Neural cell (in vitro differentiated cells): ENCODE results near the gene ERC2. TPM values are rescaled to one million over a fixed set of nuclear protein-coding genes. Genes with fewer than 3 reads are reported as not detected.

Experiments
- H2AFZ ChIP-seq: fragments of 200-600, 300-800 bp; sonication (generic), shearing (Covaris generic); 2 replicates; pipeline ENCODE4 v1.6.0; 2014; ENCODE audit warnings: low read depth, mild to moderate bottlenecking, antibody characterized with exemption, low read length, moderate library complexity
- H3F3A ChIP-seq: fragments of 200-600 bp; shearing (Covaris generic); 2 replicates; pipeline ENCODE4 v1.6.1; 2016; ENCODE audit warnings: mild to moderate bottlenecking, moderate library complexity, mixed read lengths, antibody characterized with exemption, low read length; ENCODE audit not compliant: insufficient read depth, poor library complexity, severe bottlenecking
- H3K27ac ChIP-seq: fragments of 200-600, 300-800 bp; sonication (generic), shearing (Covaris generic); 2 replicates; pipeline ENCODE4 v1.5.1; 2014; ENCODE audit warnings: mild to moderate bottlenecking, low read length, moderate library complexity
- H3K27me3 ChIP-seq: fragments of 300-800, 200-600 bp; sonication (generic), shearing (Covaris generic); 2 replicates; pipeline ENCODE4 v1.6.0; 2014; ENCODE audit warnings: mild to moderate bottlenecking, low read depth, low read length, moderate library complexity; ENCODE audit not compliant: insufficient read depth
- H3K36me3 ChIP-seq: fragments of 300-800, 200-600 bp; sonication (generic), shearing (Covaris generic); 2 replicates; pipeline ENCODE4 v1.5.1; 2014; ENCODE audit warnings: mild to moderate bottlenecking, antibody characterized with exemption, low read length, moderate library complexity; ENCODE audit not compliant: insufficient read depth
- H3K4me2 ChIP-seq: fragments of 300-800, 200-600 bp; sonication (generic), shearing (Covaris generic); 2 replicates; pipeline ENCODE4 v1.6.0; 2014; ENCODE audit warnings: mild to moderate bottlenecking, low read length
- H3K4me3 ChIP-seq: fragments of 300-800, 200-600 bp; sonication (generic), shearing (Covaris generic); 2 replicates; pipeline ENCODE4 v1.5.1; 2014; ENCODE audit warnings: mild to moderate bottlenecking, low read length, moderate library complexity
- H3K79me2 ChIP-seq: fragments of 200-600 bp; shearing (Covaris generic); replicated peaks from 2 replicates; pipeline ENCODE4 v1.6.0; 2014; ENCODE audit warnings: mild to moderate bottlenecking, low read length, moderate library complexity; ENCODE audit not compliant: insufficient read depth
- H3K9ac ChIP-seq: fragments of 300-800, 200-600 bp; sonication (generic), shearing (Covaris generic); 2 replicates; pipeline ENCODE4 v1.6.1; 2016; ENCODE audit warnings: mild to moderate bottlenecking, low read length, mixed read lengths
- H3K9me2 ChIP-seq: fragments of 200-600 bp; shearing (Covaris generic); 2 replicates; pipeline ENCODE4 v1.6.1; 2016; ENCODE audit warnings: mild to moderate bottlenecking, low read length, mixed read lengths; ENCODE audit not compliant: insufficient read depth
- H3K9me3 ChIP-seq: fragments of 200-600, 300-800 bp; sonication (generic), shearing (Covaris generic); 2 replicates; pipeline ENCODE4 v1.6.1; 2016; ENCODE audit warnings: mild to moderate bottlenecking, mixed run types, low read length, moderate library complexity, mixed read lengths
- H4K20me1 ChIP-seq: fragments of 200-600 bp; shearing (Covaris generic); 2 replicates; pipeline ENCODE4 v1.6.1; 2016; ENCODE audit warnings: mild to moderate bottlenecking, mixed run types; ENCODE audit not compliant: insufficient read depth
- CTCF ChIP-seq: fragments of 450-650 bp; IDR thresholded peaks from 2 replicates; pipeline ENCODE4 v1.5.1; 2014; ENCODE audit warnings: antibody characterized with exemption, mild to moderate bottlenecking, moderate library complexity; ENCODE audit not compliant: poor library complexity, severe bottlenecking
- EP300 ChIP-seq: fragments of 450-650 bp; conservative IDR thresholded peaks from 2 replicates; pipeline ENCODE4 v1.6.1; 2014; ENCODE audit warnings: antibody characterized with exemption, mild to moderate bottlenecking, moderate library complexity; ENCODE audit not compliant: poor library complexity, severe bottlenecking
- EZH2 ChIP-seq: fragments of 200-600, 300-800 bp; shearing (Covaris generic), sonication (generic); IDR thresholded peaks from 2 replicates; pipeline ENCODE4 v1.6.1; 2014; ENCODE audit warnings: antibody characterized with exemption, low read length, borderline replicate concordance, mild to moderate bottlenecking; ENCODE audit not compliant: insufficient read depth, poor library complexity, severe bottlenecking
- MXI1 ChIP-seq: fragments of 450-650 bp; conservative IDR thresholded peaks from 2 replicates; pipeline ENCODE4 v1.6.1; 2014; ENCODE audit warnings: antibody characterized with exemption, mild to moderate bottlenecking; ENCODE audit not compliant: poor library complexity, severe bottlenecking
- POLR2AphosphoS5 ChIP-seq: IDR thresholded peaks from 2 replicates; pipeline ENCODE4 v1.6.1; 2012
- RAD21 ChIP-seq: fragments of 450-650 bp; conservative IDR thresholded peaks from 2 replicates; pipeline ENCODE4 v1.6.1; 2014; ENCODE audit warnings: antibody characterized with exemption, mild to moderate bottlenecking, moderate library complexity
- REST ChIP-seq: IDR thresholded peaks from 2 replicates; pipeline ENCODE4 v1.6.1; 2012; ENCODE audit warnings: borderline replicate concordance
- SMC3 ChIP-seq: fragments of 450-650 bp; conservative IDR thresholded peaks from 2 replicates; pipeline ENCODE4 v1.6.1; 2014; ENCODE audit warnings: antibody characterized with exemption, mild to moderate bottlenecking, moderate library complexity; ENCODE audit not compliant: poor library complexity
- TAF1 ChIP-seq: IDR thresholded peaks from 2 replicates; pipeline ENCODE4 v1.6.1; 2012; ENCODE audit warnings: low read depth
- polyA plus RNA-seq: library from polyadenylated mRNA; depleted of rRNA; stranded (reverse); fragments of >200 nt; gene quantifications from 2 replicates; pipeline ENCODE4 v1.2.3, GENCODE V29; 2014

ERC2 gene
- polyA plus RNA-seq, 1 donor from 2014 or later = 60.4 TPM

GRCh38 chr3:55585856-55586255 lies 882.4 kb downstream of the ERC2 start:
- H3K4me2 ChIP-seq = no peak overlapping the region
- H3K27me3 ChIP-seq = no peaks in the 10 kb centered on the region
- peaks cover 5% of the 10 kb centered on the region for H3K36me3 ChIP-seq
- no peak overlapping the region for H3K9ac ChIP-seq
- H3K79me2 ChIP-seq = no peaks in the 10 kb centered on the region
- no peak overlapping the region for H3K4me3 ChIP-seq
- no peaks in the 10 kb centered on the region for H3K9me3 ChIP-seq
- H2AFZ ChIP-seq = no peak overlapping the region
- no peak overlapping the region for H3K27ac ChIP-seq
- H3F3A ChIP-seq = no peaks in the 10 kb centered on the region
- no peaks in the 10 kb centered on the region for H4K20me1 ChIP-seq
- TF ChIP-seq POLR2AphosphoS5 (no peak), EP300 (no peak), CTCF (no peak), MXI1 (no peak), TAF1 (no peak), RAD21 (no peak), REST (no peak)
- no peaks in the 10 kb centered on the region for H3K9me2 ChIP-seq

GRCh38 chr3:55584716-55585368 lies 883.4 kb downstream of the ERC2 start:
- Histone ChIP-seq H3K9me2 (no peaks in the 10 kb centered on the region), H3K27me3 (no peaks in the 10 kb centered on the region), H3K36me3 (peaks cover 5% of the 10 kb centered on the region), H3F3A (no peaks in the 10 kb centered on the region), H2AFZ (no peak overlapping the region), H3K9ac (no peak overlapping the region), H3K4me3 (no peak overlapping the region), H3K4me2 (no peak overlapping the region), H4K20me1 (no peaks in the 10 kb centered on the region), H3K79me2 (no peaks in the 10 kb centered on the region), H3K27ac (no peak overlapping the region), H3K9me3 (no peaks in the 10 kb centered on the region)
- TF ChIP-seq EZH2 (no peak), EP300 (no peak), POLR2AphosphoS5 (no peak), MXI1 (no peak), SMC3 (no peak), TAF1 (no peak), REST (no peak), RAD21 (no peak), CTCF (no peak)
